Measurements from ENCODE around the gene OR7G3.

The OR7G3 gene

DNA sequence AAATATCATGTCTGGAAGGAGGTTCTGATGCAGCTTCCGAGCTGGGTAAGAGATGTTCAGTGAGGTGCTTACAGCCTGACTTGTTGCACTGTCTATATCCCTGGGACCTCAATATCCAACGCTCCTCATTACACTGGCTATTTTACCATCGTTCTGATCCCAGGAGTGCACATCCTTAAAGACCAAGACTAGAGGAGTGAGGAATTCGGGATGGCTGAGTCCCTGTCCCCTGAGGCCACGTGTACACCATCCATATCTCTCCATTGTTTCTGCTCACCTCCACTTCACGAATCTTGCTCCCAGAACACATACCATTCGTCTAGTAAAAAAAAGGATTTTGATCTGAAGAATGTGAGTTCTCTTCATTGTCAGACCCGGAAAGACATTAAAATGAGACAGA is 19.4 kb downstream of the OR7G3 start, which contains the start of gene OR7G2:
Gene OR7G2, minus strand, starts transcription at position 101 of the 400 bp plus-strand sequence. CDS start 4,232 bp downstream, outside the sequence.
- no peak for DNase-seq (ENCODE audit: low read depth)

DNA sequence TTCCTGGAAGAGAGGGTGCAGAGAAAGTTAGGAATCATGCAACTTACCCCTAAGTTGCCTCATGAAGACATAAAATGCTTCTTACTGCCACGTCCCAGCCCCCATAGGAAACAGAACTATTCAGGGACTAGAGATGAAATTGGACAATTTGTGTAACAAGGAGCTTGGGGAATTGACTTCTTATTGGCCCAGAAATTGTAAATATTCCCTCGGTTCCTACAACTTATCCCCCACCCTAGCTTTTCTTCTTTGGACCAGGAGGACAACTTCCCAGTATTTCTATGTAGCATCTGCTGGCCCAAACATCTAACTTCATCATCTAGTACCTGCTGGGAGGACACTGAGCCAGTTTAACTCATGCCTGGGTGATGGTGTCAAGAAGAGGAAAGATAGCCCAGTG is 40.0 kb downstream of the OR7G3 start, which contains the start of gene OR1M1:
Gene OR1M1, plus strand, starts transcription at position 301 of the 400 bp plus-strand sequence. CDS start 6,184 bp downstream, outside the sequence.
- no peak for DNase-seq (ENCODE audit: low read depth)

DNA sequence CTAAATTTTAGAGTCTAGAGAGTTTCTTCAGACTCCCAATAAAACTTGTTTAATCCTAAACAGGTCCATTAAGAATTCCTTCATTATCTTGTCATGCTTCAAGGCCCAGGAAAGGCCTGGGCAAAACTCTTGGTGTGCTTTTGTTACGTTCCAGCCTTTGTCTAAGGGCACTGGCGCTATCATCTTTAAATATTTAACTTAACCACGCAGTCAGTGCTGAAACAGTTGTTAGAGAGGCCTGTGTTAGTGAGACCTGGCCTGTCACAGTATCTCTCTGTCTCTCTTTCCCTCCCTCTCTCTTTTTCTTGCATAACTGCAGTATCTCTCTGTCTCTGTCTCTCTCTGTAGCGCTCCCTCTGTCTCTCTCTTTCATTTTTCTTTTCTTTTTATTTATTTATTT is 48.1 kb downstream of the OR7G3 start:
- DNase-seq (ENCODE audit: low read depth) = no peak

DNA sequence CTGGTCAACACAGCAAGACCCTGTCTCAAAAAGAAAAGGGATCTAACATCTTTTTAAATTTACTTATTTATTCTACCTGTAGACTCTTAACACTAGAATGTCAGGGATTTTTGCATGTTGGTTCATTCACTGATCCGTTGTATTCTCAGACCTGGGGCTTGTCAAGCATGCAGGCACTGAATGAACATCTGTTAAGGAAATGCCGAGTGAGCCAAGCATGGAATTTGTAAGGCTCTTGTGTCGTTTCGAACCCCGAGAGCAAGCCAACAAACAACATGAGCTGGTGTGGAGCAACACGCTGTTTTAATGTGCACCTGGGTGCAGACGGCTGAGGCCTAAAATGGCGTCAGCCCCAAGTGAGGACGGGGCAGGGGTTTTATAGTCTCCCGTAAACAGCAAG is 49.8 kb downstream of the OR7G3 start:
- no peak for DNase-seq (ENCODE audit: low read depth)
